ENCODE data around the gene UBC. TPM values are rescaled to one million over a fixed set of nuclear protein-coding genes. Genes with fewer than 3 reads are reported as not detected.
"Not testable (repeated sequence)": the region's sequence is repeated elsewhere in the genome, so short reads cannot be mapped to it uniquely, and the experiment has no call there.

UBC gene
- total RNA-seq, 1 experiment from 2014 or later, result 1,053 TPM

DNA sequence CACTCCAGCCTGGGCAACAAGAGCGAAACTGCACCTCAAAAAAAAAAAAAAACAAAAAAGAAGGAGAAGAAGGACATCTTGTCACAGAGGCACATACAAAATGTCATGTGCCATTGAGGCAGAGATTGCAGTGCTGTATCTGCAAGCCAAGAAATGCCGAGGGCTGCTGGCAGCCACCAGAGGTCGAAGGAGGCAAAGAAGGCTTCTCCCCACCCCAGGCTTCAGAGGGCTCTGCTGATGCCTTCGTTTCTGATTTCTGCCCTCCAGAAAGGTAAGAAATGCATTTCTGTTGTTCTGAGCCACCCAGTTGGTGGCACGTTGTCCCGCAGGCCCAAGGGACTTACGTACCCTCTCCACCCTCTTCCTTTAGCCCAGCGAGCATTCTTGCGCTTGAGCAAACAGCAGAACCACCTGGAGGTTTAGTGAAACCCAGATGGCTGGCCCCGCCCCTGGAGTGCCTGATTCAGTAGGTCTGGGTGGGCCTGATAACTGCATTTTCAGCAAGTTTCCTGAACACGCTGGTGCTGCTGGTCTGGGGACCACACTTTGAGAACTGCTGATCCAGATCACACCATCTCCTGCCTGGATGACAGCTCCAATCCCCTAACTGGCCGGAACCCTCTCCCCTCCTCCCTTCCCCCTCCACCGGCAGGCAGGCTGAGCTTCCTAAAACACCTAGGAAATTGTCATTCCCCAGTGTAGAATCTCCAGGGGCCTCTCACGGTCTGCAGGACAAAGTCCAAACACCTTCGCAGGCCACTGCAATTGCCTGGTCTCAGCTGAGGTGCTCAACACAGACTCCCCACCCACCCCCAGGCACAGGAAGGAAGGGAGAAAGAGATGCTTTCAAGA is 29.6 kb downstream of the UBC start:
- Histone ChIP-seq H3K4me1 (ENCODE audit: insufficient read depth, low read length, poor library complexity, severe bottlenecking) (no peaks in the 10 kb centered on the region), H3K27me3 (replicated peaks; ENCODE audit: insufficient read depth, low read depth, low read length, poor library complexity) (no peaks in the 10 kb centered on the region), H3K27ac (ENCODE audit: low read depth, low read length, poor library complexity, severe bottlenecking) (no peak overlapping the region), H3K9me3 (ENCODE audit: low read depth, low read length, poor library complexity, severe bottlenecking) (no peaks in the 10 kb centered on the region), H3K4me3 (ENCODE audit: low read depth, low read length, poor library complexity, severe bottlenecking) (no peak overlapping the region), H3K36me3 (ENCODE audit: insufficient read depth, low read length, poor library complexity, severe bottlenecking) (no peaks in the 10 kb centered on the region)
- no TSS peak for BruUV-seq (replicated peaks)
- DNase-seq (ENCODE audit: low spot score), result no peak
- ChIA-PET CTCF (no interaction called here), POLR2A (ENCODE audit: low non-redundant PET) (no interaction called here)
- intact Hi-C loops (cut with micrococcal nuclease; ENCODE audit: unreplicated experiment), result no loop called here
- no peak for TF ChIP-seq EZH2 (IDR thresholded peaks at IDR 0.05; ENCODE audit: borderline replicate concordance, low read depth, low read length, poor library complexity, severe bottlenecking)
- TF ChIP-seq, protein P1, sequence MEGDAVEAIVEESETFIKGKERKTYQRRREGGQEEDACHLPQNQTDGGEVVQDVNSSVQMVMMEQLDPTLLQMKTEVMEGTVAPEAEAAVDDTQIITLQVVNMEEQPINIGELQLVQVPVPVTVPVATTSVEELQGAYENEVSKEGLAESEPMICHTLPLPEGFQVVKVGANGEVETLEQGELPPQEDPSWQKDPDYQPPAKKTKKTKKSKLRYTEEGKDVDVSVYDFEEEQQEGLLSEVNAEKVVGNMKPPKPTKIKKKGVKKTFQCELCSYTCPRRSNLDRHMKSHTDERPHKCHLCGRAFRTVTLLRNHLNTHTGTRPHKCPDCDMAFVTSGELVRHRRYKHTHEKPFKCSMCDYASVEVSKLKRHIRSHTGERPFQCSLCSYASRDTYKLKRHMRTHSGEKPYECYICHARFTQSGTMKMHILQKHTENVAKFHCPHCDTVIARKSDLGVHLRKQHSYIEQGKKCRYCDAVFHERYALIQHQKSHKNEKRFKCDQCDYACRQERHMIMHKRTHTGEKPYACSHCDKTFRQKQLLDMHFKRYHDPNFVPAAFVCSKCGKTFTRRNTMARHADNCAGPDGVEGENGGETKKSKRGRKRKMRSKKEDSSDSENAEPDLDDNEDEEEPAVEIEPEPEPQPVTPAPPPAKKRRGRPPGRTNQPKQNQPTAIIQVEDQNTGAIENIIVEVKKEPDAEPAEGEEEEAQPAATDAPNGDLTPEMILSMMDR (conservative IDR thresholded peaks at IDR 0.05; ENCODE audit: low read depth, low read length), result no peak

GRCh38 chr12:124883263-124884130 is 31.0 kb downstream of the UBC start:
- H3K36me3 ChIP-seq (ENCODE audit: insufficient read depth, low read length, poor library complexity, severe bottlenecking), result no peaks in the 10 kb centered on the region
- no peaks in the 10 kb centered on the region for H3K27me3 ChIP-seq (replicated peaks; ENCODE audit: insufficient read depth, low read depth, low read length, poor library complexity)
- CTCF ChIA-PET, result no interaction called here
- DNase-seq (ENCODE audit: low spot score), result no peak
- H3K9me3 ChIP-seq (ENCODE audit: low read depth, low read length, poor library complexity, severe bottlenecking), result no peaks in the 10 kb centered on the region
- no peak overlapping the region for H3K4me3 ChIP-seq (ENCODE audit: low read depth, low read length, poor library complexity, severe bottlenecking)
- TF ChIP-seq EZH2 (IDR thresholded peaks at IDR 0.05; ENCODE audit: borderline replicate concordance, low read depth, low read length, poor library complexity, severe bottlenecking), result no peak
- TF ChIP-seq, protein P1 (conservative IDR thresholded peaks at IDR 0.05; ENCODE audit: low read depth, low read length), result no peak
- no peak overlapping the region for H3K27ac ChIP-seq (ENCODE audit: low read depth, low read length, poor library complexity, severe bottlenecking)
- BruUV-seq (replicated peaks), result no TSS peak
- POLR2A ChIA-PET (ENCODE audit: low non-redundant PET), result no interaction called here
- intact Hi-C loops (cut with micrococcal nuclease; ENCODE audit: unreplicated experiment), result no loop called here
- H3K4me1 ChIP-seq (ENCODE audit: insufficient read depth, low read length, poor library complexity, severe bottlenecking), result no peaks in the 10 kb centered on the region

- Histone ChIP-seq H3K4me3 (ENCODE audit: low read depth, low read length, poor library complexity, severe bottlenecking) (no peak overlapping the region), H3K27ac (ENCODE audit: low read depth, low read length, poor library complexity, severe bottlenecking) (no peak overlapping the region), H3K27me3 (replicated peaks; ENCODE audit: insufficient read depth, low read depth, low read length, poor library complexity) (no peaks in the 10 kb centered on the region), H3K4me1 (ENCODE audit: insufficient read depth, low read length, poor library complexity, severe bottlenecking) (no peaks in the 10 kb centered on the region), H3K9me3 (ENCODE audit: low read depth, low read length, poor library complexity, severe bottlenecking) (no peaks in the 10 kb centered on the region), H3K36me3 (ENCODE audit: insufficient read depth, low read length, poor library complexity, severe bottlenecking) (no peaks in the 10 kb centered on the region)
- POLR2A ChIA-PET (ENCODE audit: low non-redundant PET), result no interaction called here
- TF ChIP-seq EZH2 (IDR thresholded peaks at IDR 0.05; ENCODE audit: borderline replicate concordance, low read depth, low read length, poor library complexity, severe bottlenecking), result no peak
- TF ChIP-seq, protein P1 (conservative IDR thresholded peaks at IDR 0.05; ENCODE audit: low read depth, low read length), result no peak
- CTCF ChIA-PET, result no interaction called here
- no peak for DNase-seq (ENCODE audit: low spot score)
- intact Hi-C loops (cut with micrococcal nuclease; ENCODE audit: unreplicated experiment), result no loop called here
- no TSS peak for BruUV-seq (replicated peaks)
Observed at GRCh38 chr12:124881123-124881522, 33.3 kb downstream of the UBC start.

DNA sequence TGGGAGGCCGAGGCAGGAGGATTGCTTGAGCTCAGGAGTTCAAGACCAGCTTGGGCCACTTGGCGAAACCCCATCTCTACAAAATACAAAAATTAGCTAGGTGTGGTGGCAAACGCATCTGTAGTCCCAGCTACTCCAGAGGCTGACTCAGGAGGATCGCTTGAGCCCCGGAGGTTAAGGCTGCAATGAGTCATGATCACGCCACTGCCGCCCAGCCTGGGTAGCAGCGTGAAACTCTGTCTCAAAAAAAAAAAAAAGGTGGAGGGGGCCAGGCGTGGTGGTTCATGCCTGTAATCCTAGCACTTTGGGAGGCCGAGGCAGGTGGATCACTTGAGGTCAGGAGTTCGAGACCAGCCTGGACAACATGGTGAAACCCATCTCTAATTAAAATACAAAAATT is 34.1 kb downstream of the UBC start:
- BruUV-seq (replicated peaks); DNase-seq (ENCODE audit: low spot score); H3K9me3 ChIP-seq (ENCODE audit: low read depth, low read length, poor library complexity, severe bottlenecking); H3K4me1 ChIP-seq (ENCODE audit: insufficient read depth, low read length, poor library complexity, severe bottlenecking); H3K36me3 ChIP-seq (ENCODE audit: insufficient read depth, low read length, poor library complexity, severe bottlenecking); H3K4me3 ChIP-seq (ENCODE audit: low read depth, low read length, poor library complexity, severe bottlenecking); H3K27me3 ChIP-seq (replicated peaks; ENCODE audit: insufficient read depth, low read depth, low read length, poor library complexity); intact Hi-C loops (cut with micrococcal nuclease; ENCODE audit: unreplicated experiment); POLR2A ChIA-PET (ENCODE audit: low non-redundant PET); CTCF ChIA-PET; H3K27ac ChIP-seq (ENCODE audit: low read depth, low read length, poor library complexity, severe bottlenecking): not testable (repeated sequence)

Measured in A673 (cell line).